HG02763 (cell line): ENCODE results near the gene PRIMA1.

ENCODE experiments used
- ATAC-seq: cut with Tn5 transposase; IDR thresholded peaks from one replicate; pipeline ENCODE4 v1.9.1; 2021; ENCODE audit warnings: mild to moderate bottlenecking, moderate library complexity; ENCODE audit not compliant: unreplicated experiment

The PRIMA1 gene

DNA sequence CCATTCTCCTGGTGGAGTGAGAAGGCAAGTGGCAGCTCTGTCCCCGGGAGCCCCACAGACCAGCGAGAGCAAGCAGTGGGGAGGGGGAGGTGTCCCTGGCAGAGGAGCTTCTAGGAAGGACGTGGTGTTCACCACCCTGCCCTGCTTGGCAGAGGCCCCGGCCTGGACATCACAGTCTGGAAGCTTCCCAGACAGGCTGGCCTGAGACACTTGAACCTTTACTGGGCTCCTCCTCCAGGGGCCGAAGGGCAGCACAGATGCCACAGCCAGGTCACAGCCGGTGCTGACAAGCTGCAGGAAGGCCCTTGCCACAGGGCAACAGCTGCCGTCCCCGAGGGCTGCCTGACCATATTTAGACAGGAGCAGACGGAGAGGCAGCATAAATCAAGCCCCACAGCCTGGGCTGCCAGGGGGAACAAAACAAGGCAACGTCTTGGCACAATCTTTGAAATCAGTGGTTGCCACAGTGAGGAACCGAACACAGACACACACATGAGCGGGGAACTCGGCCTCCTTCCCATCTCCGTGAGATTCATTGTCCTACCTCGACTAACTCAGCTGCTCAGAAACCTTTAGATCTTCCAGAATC, 28.5 kb downstream of the PRIMA1 start:
- no peak for ATAC-seq

DNA sequence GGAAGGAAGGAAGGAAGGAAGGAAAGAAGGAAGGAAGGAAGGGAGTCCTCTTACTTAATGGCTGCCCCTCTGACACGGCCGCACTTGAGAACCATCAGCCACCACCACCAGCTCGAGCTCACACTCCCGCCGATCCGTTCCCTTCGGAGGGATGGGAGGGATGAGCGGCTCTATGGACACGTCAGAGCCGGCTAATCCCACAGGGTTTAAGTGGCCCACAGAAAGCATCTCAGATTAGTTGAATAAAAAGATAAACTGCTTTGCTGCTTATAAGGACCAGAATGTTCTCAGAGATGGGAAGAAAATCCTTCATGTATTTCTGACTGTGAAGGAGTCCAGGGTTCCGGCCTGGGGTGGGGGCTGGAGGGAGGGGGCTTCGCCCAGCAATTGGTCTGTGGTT, 31.1 kb downstream of the PRIMA1 start:
- ATAC-seq: no peak

GRCh38 chr14:93753647-93754046, 34.6 kb downstream of the PRIMA1 start:
- ATAC-seq: no peak

GRCh38 chr14:93752980-93753561, 35.2 kb downstream of the PRIMA1 start:
- no peak for ATAC-seq

DNA sequence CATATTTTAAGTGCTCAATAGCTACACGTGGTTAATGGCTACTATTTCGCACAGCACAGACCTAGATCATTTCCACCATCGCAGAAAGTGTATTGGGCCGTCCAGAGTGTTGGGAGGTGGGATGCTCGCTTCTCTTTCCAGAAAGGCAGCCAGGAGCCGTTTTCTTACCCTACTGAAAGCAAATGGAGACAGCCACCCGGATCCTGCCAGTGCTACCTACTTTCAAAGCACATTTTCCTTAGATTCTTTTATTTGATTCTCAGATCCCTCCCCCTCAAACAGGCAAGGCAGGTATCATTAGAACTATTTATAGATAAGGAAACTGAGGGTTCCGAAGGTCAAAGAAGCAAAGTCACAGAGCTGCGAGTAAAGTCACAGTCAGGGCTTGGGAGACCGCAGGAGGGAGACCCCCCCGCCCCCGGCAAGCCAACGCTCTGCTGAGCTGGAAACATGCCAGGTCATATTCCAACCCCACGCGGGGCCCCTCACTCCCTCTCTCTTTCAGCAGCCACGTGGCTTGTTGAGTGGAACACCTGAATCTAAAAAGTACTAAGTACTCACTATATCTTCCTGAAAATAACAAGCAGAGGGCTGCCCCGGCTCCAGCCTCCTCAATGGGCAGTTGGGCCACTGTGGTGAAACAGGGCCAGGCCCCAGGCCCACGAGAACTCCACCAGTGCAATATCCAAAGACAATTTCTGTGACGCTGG, 36.2 kb downstream of the PRIMA1 start:
- ATAC-seq: no peak

DNA sequence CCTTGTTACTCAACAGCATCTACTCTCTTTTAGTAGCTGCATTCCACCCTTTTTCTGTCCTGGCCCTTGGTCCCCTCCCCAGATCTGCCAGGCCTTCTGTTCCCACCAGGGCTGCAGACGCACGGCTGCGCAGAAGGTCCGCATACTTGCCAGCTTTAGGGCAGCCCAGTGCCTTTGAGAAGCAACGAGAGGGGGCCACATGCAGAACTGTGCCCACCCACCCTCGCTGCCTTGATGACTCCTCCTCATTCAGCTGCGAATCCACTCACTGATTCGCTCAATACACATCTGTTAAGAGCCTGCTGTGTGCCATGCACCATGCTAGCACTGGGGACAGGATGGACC, 39.2 kb downstream of the PRIMA1 start:
- no peak for ATAC-seq

DNA sequence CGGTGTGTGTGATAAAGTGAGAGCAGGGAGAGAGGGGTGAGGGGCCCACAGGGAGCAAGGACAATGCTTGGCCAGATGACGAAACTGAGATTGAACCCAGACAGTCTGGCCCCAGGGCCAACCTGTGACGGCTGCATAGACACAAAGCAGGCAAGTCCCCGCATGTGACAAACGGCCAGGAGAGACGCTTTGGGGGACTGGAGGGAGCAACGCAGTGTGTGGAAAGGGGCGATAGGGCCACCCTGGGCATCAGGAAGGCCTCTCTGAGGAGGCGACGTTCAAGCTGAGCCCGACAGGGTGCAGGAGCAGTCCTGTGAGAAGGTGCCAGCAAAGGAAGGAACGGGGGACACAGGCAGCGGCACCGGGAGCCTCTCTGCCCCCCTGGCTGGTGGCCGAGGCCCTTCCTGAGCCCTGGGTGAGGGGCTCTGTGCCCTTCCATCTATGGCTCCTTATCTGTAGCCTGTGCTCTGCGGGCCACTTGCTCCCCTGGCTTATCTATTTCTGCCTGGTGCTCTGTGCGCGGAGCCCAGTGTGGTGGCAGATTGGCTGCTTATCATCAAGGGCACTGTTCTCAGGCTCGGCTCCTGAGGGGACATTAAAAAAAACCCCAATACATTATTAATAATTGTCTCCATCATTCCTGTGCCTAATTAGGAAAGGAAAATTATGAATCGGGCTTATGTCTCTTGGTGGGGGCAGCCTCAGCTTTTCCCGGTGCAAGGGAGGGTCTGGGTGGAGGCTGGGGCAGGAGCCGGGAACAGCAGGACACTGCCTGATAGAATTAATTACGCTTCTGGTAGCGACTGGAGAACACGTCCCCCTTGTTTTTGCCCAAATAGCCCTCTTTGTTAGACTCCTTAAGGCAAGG, 39.8 kb downstream of the PRIMA1 start:
- ATAC-seq: no peak

GRCh38 chr14:93747560-93747959, 40.7 kb downstream of the PRIMA1 start:
- ATAC-seq: no peak

GRCh38 chr14:93747102-93747501, 41.2 kb downstream of the PRIMA1 start:
- ATAC-seq: no peak

- no peak for ATAC-seq
Measured at GRCh38 chr14:93745603-93746273, 42.5 kb downstream of the PRIMA1 start.

DNA sequence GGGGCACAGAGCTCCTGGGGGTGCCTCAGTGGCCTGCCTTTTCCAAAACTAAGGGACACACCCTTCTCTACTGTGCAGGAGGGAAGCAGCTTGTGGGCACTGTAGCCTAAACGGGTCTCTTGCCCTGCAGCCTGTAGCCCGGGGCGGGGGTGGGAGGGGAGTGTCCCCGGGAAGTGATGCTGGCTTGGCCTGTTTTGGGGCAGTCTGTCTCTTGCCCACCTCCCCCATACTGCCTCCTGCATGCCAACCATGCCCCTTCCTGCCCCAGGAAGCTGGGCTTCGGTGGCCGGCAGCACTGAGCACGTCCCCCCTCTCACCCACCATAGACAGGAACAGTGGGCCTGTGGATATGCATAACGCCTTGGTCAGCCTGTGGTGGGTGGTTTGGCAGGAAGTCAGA, 43.4 kb downstream of the PRIMA1 start:
- ATAC-seq: no peak

DNA sequence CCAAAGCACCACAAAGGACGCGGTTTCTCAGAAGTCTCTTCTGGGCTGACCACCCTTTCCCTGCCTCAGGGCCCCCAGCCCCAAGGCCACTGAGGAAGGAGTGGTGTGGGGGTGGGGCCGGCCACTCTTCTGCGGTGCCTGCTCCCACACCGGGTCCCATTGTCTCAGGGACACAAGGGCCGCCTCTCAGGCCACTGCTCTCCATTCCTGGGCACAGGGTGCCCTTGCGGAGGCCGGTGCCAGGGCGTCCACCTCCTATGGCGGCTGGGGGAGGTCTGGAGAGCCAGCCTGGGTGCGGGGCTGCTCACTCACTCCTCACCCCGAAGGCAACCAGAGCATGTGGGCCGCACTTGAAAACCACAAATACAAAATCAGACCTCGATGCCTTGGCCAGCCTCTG, 44.1 kb downstream of the PRIMA1 start:
- no peak for ATAC-seq

GRCh38 chr14:93743270-93744060, 44.8 kb downstream of the PRIMA1 start:
- ATAC-seq: no peak

GRCh38 chr14:93742761-93743160, 45.5 kb downstream of the PRIMA1 start:
- no peak for ATAC-seq

DNA sequence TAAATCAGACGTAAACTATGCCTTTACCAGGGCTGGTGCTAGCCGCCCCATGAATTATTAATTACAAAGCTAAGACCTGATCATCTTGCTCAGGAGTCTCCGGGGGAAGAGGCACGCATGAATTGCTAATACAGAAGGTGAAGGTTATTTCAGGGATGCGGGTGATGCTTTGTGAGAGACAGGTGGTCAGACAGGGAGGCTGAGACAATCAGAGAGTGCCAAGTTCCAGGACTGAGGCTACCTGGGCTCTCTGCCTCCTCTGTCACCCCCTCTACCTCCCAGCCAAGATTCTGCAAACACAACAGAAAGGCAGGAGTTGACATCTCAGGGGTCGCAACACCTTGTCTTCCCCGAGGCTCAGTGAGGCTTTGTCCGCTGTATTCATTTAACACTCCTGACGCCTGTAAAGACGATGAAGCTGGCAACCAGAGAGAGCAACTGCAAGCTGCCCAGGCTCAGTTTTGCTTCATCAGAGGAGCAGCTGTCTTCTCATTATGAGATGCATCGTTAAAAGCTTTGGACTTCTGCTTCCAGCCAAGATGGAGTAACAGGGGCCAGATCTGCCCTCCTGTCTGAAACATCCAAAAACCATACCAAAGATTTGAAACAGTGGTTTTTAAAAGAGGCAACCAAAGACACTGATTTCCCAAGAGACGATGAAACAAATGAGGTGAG, 46.6 kb downstream of the PRIMA1 start:
- ATAC-seq: no peak

- no peak for ATAC-seq
Measured at GRCh38 chr14:93737634-93738033, 50.7 kb downstream of the PRIMA1 start.

GRCh38 chr14:93736378-93737014, 51.8 kb downstream of the PRIMA1 start:
- no peak for ATAC-seq

DNA sequence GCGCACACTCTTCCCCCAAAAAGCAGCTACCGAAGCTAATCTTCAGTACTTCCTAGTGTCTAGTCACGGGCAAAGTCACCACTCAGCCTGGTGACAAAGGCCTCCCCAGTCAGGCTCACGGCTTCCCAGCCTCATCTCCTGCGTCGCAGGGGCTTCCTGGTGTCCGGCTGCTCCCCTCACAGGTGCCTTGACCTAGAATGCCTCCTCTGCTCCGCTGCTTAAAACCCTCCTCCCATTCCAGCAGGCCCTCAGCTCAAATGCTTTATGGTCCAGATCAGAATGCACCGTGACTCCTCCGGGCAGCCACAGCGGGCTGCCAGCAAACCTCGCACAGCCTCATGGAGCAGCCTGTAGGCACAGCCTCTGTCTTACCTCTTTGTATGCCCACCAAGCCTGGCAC, 53.1 kb downstream of the PRIMA1 start:
- no peak for ATAC-seq

DNA sequence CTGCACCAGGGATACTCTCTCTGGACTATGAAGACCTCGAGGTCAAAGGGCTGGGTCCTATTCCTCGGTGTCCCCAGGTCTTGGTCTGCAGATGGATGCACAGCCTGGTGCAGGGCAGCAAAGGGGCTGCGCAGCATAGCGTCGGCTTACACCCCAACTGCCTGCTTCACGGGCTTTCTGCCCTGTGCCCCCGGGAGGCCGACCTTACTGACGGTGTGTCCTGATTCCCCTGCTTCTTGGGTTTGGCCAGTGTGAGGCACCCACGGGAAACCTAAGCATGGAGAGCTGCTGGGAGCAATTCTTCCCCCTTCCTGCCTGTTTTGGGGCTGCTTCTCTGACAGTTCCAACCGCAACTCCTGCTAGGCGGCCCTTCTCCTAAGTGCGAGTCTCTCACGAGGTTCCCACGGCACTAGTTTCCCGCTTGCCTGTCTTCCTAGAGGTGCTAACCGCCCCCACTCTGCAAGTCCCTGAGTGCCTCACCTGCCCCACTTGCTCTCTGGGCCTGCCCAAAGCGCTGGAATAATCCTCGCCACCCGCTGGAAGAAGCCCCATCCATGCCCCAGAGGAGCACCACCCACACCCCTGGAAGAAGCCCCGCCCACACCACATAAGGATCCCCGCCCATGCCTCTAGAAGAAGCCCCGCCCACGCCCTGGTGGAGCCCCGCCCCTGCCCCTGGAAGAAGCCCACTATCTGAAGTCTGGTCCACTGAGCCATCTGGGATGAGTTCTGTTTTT, 54.0 kb downstream of the PRIMA1 start:
- ATAC-seq: no peak
